Measurements from ENCODE around the gene DCST1. TPM values are rescaled to one million over a fixed set of nuclear protein-coding genes. Genes with fewer than 3 reads are reported as not detected.

Gene DCST1
- total and polyA plus RNA-seq, 2 of the 8 experiments (the other 6 are each of a cell fraction or from before 2014, with no cell fraction given), result not detected

- Histone ChIP-seq H2BK5ac (ENCODE audit: low read depth, low read length) (no peak overlapping the region), H4K5ac (ENCODE audit: insufficient read length, low read depth, low read length) (no peak overlapping the region), H3K14ac (ENCODE audit: insufficient read length) (no peak overlapping the region), H3K4me1 (replicated peaks in 1 of 4; ENCODE audit: control insufficient read depth in 3 of 4, insufficient read depth in 4 of 4, low read length in 3 of 4) (peaks cover 7 to 57% (median 35%) of the 10 kb centered on the region in 4 experiments), H2BK12ac (ENCODE audit: low read depth, low read length) (0 out of 2 replicates have a peak overlapping the region, but pooled peaks have one; percentile 39), H2AFZ (ENCODE audit: low read length) (no peak overlapping the region), H3K27me3 (replicated peaks in 1 of 4; ENCODE audit: control insufficient read depth in 3 of 4, extremely low read depth in 1 of 4, insufficient read depth in 3 of 4, low read length in 3 of 4) (no peaks in the 10 kb centered on the region), H3K27ac (ENCODE audit: low read depth, low read length) (no peak overlapping the region), H3K23me2 (ENCODE audit: low read depth, low read length) (peaks cover 5% of the 10 kb centered on the region; the same call in 1 of the 2 replicates), H3K23ac (ENCODE audit: insufficient read length) (no peak overlapping the region), H3K4ac (replicated peaks; ENCODE audit: insufficient read length, low read depth, low read length) (no peak overlapping the region), H3K18ac (ENCODE audit: extremely low read depth, low read length) (no peak overlapping the region), H3K9ac (replicated peaks in 1 of 4; ENCODE audit: extremely low read depth in 1 of 4, low read depth in 3 of 4, low read length in 3 of 4) (no peak overlapping the region), H3K56ac (replicated peaks; ENCODE audit: insufficient read length, low read depth, low read length) (no peak overlapping the region), H2AK5ac (ENCODE audit: low read depth, low read length) (no peak overlapping the region), H3K79me2 (ENCODE audit: control insufficient read depth in 1 of 2, insufficient read depth in 2 of 2, low read length in 2 of 2) (peaks cover 0 to 59% of the 10 kb centered on the region in 2 experiments; a peak in 3 of 4 replicates), H4K91ac (replicated peaks; ENCODE audit: insufficient read length, low read length) (no peak overlapping the region), H2BK20ac (ENCODE audit: low read length) (no peak overlapping the region), H3K79me1 (ENCODE audit: low read depth, low read length) (peaks cover 17% of the 10 kb centered on the region), H4K8ac (ENCODE audit: extremely low read depth, insufficient read depth, low read length) (peak overlapping the region; percentile 48; the same call in 1 of the 2 replicates), H3K9me3 (ENCODE audit: insufficient read depth in 2 of 2, low read depth in 1 of 2, low read length in 1 of 2) (no peaks in the 10 kb centered on the region), H3K36me3 (ENCODE audit: control insufficient read depth in 2 of 4, insufficient read depth in 4 of 4, low read length in 3 of 4) (peaks cover 0 to 2% (median 0%) of the 10 kb centered on the region in 4 experiments; a peak in 2 of 8 replicates), H3K4me3 (ENCODE audit: extremely low read depth in 1 of 4, insufficient read depth in 2 of 4, low read depth in 3 of 4, low read length in 4 of 4) (no peak overlapping the region), H3K4me2 (ENCODE audit: insufficient read depth in 1 of 2, low read depth in 2 of 2, low read length in 2 of 2) (no peak overlapping the region), H2BK15ac (ENCODE audit: low read length) (peak overlapping the region; percentile 72; the same call in 1 of the 2 replicates), H2BK120ac (replicated peaks; ENCODE audit: low read depth, low read length) (no peak overlapping the region), H4K20me1 (replicated peaks in 1 of 2; ENCODE audit: control insufficient read depth in 1 of 2, insufficient read depth in 2 of 2, low read length in 2 of 2) (peaks cover 0 to 17% of the 10 kb centered on the region in 2 experiments)
- no peak for DNase-seq (ENCODE audit: low read depth in 1 of 2, low spot score in 2 of 2)
- WGBS, 2 experiments (ENCODE audit: extremely low coverage in 1 of 2, insufficient coverage in 1 of 2, insufficient read length in 1 of 2, insufficient replicate concordance in 2 of 2, low coverage in 1 of 2, low lambda C conversion rate in 2 of 2, missing lambda C conversion rate in 1 of 2), result 86% methylated on average over 6 of the region's 6 CpGs; no CpG with 5 or more reads in 1 of the 2 experiments
- ChIA-PET CTCF (ENCODE audit: partially characterized antibody) (interaction anchor here (0.5 to 18.6 kb wide), 17 partner anchors 9 to 235 kb away, joined by 3 to 354 read pairs (median 6); partner anchors contain the start of genes ADAM15, EFNA4, FLAD1 and LENEP), POLR2A (ENCODE audit: partially characterized antibody) (interaction anchor here (0.6 to 14.8 kb wide), 9 partner anchors 8 to 168 kb away, joined by 3 to 128 read pairs (median 5); partner anchors contain the start of genes ADAM15, CKS1B, FLAD1 and LENEP)
- FAIRE-seq, result no peak
- no peak for TF ChIP-seq BCL11A (IDR thresholded peaks at IDR 0.05; ENCODE audit: low read depth in 2 of 2, low read length in 2 of 2)
- no peak for TF ChIP-seq KDM4A (IDR thresholded peaks at IDR 0.05; ENCODE audit: low read depth, low read length, severe bottlenecking)
- TF ChIP-seq POLR2A (IDR thresholded peaks at IDR 0.05; ENCODE audit: control extremely low read depth in 1 of 2, low read depth in 2 of 2, low read length in 2 of 2), result no peak
- no peak for TF ChIP-seq GABPA (IDR thresholded peaks at IDR 0.05; ENCODE audit: borderline replicate concordance, insufficient read depth, low read length)
- no peak for TF ChIP-seq RXRA (IDR thresholded peaks at IDR 0.05; ENCODE audit: insufficient read depth, low read depth, low read length)
- TF ChIP-seq ZNF274 (IDR thresholded peaks at IDR 0.05; ENCODE audit: borderline replicate concordance, extremely low read depth, low read length), result no peak
- no peak for TF ChIP-seq RNF2 (IDR thresholded peaks at IDR 0.05; ENCODE audit: borderline replicate concordance, low read depth, low read length, missing control alignments, poor library complexity, severe bottlenecking)
- no peak for TF ChIP-seq SAP30 (IDR thresholded peaks at IDR 0.05; ENCODE audit: insufficient read depth, insufficient replicate concordance, low read length)
- TF ChIP-seq CTBP2 (IDR thresholded peaks at IDR 0.05; ENCODE audit: borderline replicate concordance, insufficient read depth, insufficient read length, low read length), result no peak
- no peak for TF ChIP-seq RAD21 (IDR thresholded peaks at IDR 0.05 in 1 of 2, conservative IDR thresholded peaks at IDR 0.05 in 1 of 2; ENCODE audit: low read depth in 2 of 2, low read length in 2 of 2)
- no peak for TF ChIP-seq CEBPB (IDR thresholded peaks at IDR 0.05; ENCODE audit: low read depth, low read length)
Observed at GRCh38 chr1:155007251-155007828, 26.3 kb upstream of the DCST1 start.
